Liver (tissue), 9 donors: ENCODE measurements around the gene GRIK1. TPM values are rescaled to one million over a fixed set of nuclear protein-coding genes. Genes with fewer than 3 reads are reported as not detected.

Source experiments
- DNase-seq: peaks from one replicate; pipeline ENCODE4 v3.0.0-alpha.2; 2017; ENCODE audit warnings: low spot score
- H3K27ac ChIP-seq, 2 donors: one replicate each; pipeline ENCODE4 v1.7.0; 2013; ENCODE audit warnings: inconsistent platforms in 2 of 2, low read length in 2 of 2, control low read depth in 1 of 2, low read depth in 1 of 2, mild to moderate bottlenecking in 1 of 2
- H3K27me3 ChIP-seq, 4 donors: one replicate each; pipeline versions ENCODE4 v1.6.1 to v1.7.0; 2013; ENCODE audit warnings: low read length in 3 of 4, inconsistent platforms in 1 of 4, mild to moderate bottlenecking in 1 of 4, moderate library complexity in 1 of 4; ENCODE audit not compliant: control insufficient read depth in 4 of 4, insufficient read depth in 4 of 4
- H3K36me3 ChIP-seq, 4 donors: one replicate each; pipeline versions ENCODE4 v1.6.1 to v1.7.0; 2013; ENCODE audit warnings: low read length in 3 of 4, mild to moderate bottlenecking in 3 of 4, low read depth in 1 of 4, moderate library complexity in 1 of 4; ENCODE audit not compliant: control insufficient read depth in 4 of 4, insufficient read depth in 3 of 4
- H3K4me1 ChIP-seq, 4 donors: one replicate each; pipeline versions ENCODE4 v1.6.1 to v1.7.0; 2013; ENCODE audit warnings: low read length in 3 of 4, mild to moderate bottlenecking in 3 of 4, moderate library complexity in 1 of 4; ENCODE audit not compliant: control insufficient read depth in 4 of 4, insufficient read depth in 4 of 4
- H3K4me3 ChIP-seq, 3 donors: one replicate each; pipeline versions ENCODE4 v1.6.1 to v1.7.0; 2013; ENCODE audit warnings: low read length in 3 of 3, control low read depth in 1 of 3, low read depth in 1 of 3, mild to moderate bottlenecking in 1 of 3
- H3K9ac ChIP-seq, 2 donors: one replicate each; pipeline ENCODE4 v1.7.0; 2013; ENCODE audit warnings: low read length in 2 of 2, mild to moderate bottlenecking in 2 of 2, moderate library complexity in 2 of 2, control low read depth in 1 of 2, low read depth in 1 of 2
- H3K9me3 ChIP-seq, 4 donors: one replicate each; pipeline versions ENCODE4 v1.6.1 to v1.7.0; 2013; ENCODE audit warnings: low read length in 3 of 4; ENCODE audit not compliant: control insufficient read depth in 4 of 4
- CTCF ChIP-seq: fragments of 150-350 bp; IDR thresholded peaks from 2 replicates; pipeline ENCODE4 v1.5.1; 2017; ENCODE audit warnings: improper control_type of control experiment, low read depth, low read length; ENCODE audit not compliant: missing input control
- EGR1 ChIP-seq, 2 donors: IDR thresholded peaks; 2 replicates each; pipeline ENCODE4 v1.6.1; 2016 to 2018; ENCODE audit warnings: antibody characterized with exemption in 2 of 2, low read depth in 2 of 2
- FOXA1 ChIP-seq: IDR thresholded peaks from 2 replicates; pipeline ENCODE4 v1.6.1; 2016; ENCODE audit warnings: antibody characterized with exemption
- FOXA2 ChIP-seq: IDR thresholded peaks from 2 replicates; pipeline ENCODE4 v1.6.1; 2016; ENCODE audit warnings: antibody characterized with exemption
- GABPA ChIP-seq, 2 donors: IDR thresholded peaks in 1 of 2; conservative IDR thresholded peaks in 1 of 2; 2 replicates each; pipeline ENCODE4 v1.6.1; 2016; ENCODE audit warnings: antibody characterized with exemption in 2 of 2, mild to moderate bottlenecking in 1 of 2, moderate library complexity in 1 of 2
- HNF4A ChIP-seq, 2 donors: conservative IDR thresholded peaks; 2 replicates each; pipeline ENCODE4 v1.6.1; 2016; ENCODE audit warnings: antibody characterized with exemption in 2 of 2, mild to moderate bottlenecking in 2 of 2
- HNF4G ChIP-seq: IDR thresholded peaks from 2 replicates; pipeline ENCODE4 v1.6.1; 2016; ENCODE audit warnings: antibody characterized with exemption
- JUND ChIP-seq, 2 donors: IDR thresholded peaks; 2 replicates each; pipeline ENCODE4 v1.6.1; 2016; ENCODE audit warnings: antibody characterized with exemption in 2 of 2
- MAX ChIP-seq: IDR thresholded peaks from 2 replicates; pipeline ENCODE4 v1.6.1; 2016; ENCODE audit warnings: antibody characterized with exemption
- NR2F2 ChIP-seq: IDR thresholded peaks from 2 replicates; pipeline ENCODE4 v1.6.1; 2016; ENCODE audit warnings: antibody characterized with exemption
- RAD21 ChIP-seq, 2 donors: IDR thresholded peaks; 2 replicates each; pipeline ENCODE4 v1.6.1; 2016; ENCODE audit warnings: antibody characterized with exemption in 2 of 2, mild to moderate bottlenecking in 2 of 2
- REST ChIP-seq: IDR thresholded peaks from 2 replicates; pipeline ENCODE4 v1.6.1; 2016; ENCODE audit warnings: antibody characterized with exemption, mild to moderate bottlenecking
- RXRA ChIP-seq, 2 donors: IDR thresholded peaks; 2 replicates each; pipeline ENCODE4 v1.6.1; 2017 to 2018; ENCODE audit warnings: antibody characterized with exemption in 2 of 2, mild to moderate bottlenecking in 1 of 2
- SP1 ChIP-seq: IDR thresholded peaks from 2 replicates; pipeline ENCODE4 v1.6.1; 2018; ENCODE audit warnings: antibody characterized with exemption, mild to moderate bottlenecking
- TAF1 ChIP-seq: conservative IDR thresholded peaks from 2 replicates; pipeline ENCODE4 v1.6.1; 2016; ENCODE audit warnings: antibody characterized with exemption, mild to moderate bottlenecking
- YY1 ChIP-seq: IDR thresholded peaks from 2 replicates; pipeline ENCODE4 v1.6.1; 2016; ENCODE audit warnings: antibody characterized with exemption, mild to moderate bottlenecking
- ZBTB33 ChIP-seq: IDR thresholded peaks from 2 replicates; pipeline ENCODE4 v1.6.1; 2016; ENCODE audit warnings: antibody characterized with exemption
- WGBS: extraction: QIAGEN DNeasy Blood & Tissue Kit; methylation state at CpG from one replicate; pipeline ENCODE4 v1.1.7; 2013; 5-methylcytosine and 5-hydroxymethylcytosine counted together
- polyA plus RNA-seq, 2 donors: library from polyadenylated mRNA; stranded (reverse) in 1 of 2; unstranded in 1 of 2; fragments of 200-250 nt in 1 of 2; fragments of >200 nt in 1 of 2; fragmentation: Nextera tagmentation in 1 of 2; extraction: Ambion mirVana in 1 of 2; gene quantifications; one replicate each; pipeline versions ENCODE4 v1.2.1 to v1.2.3, GENCODE V29; 2013 to 2015
- total RNA-seq, 2 donors: library from RNA; depleted of rRNA; stranded (reverse); fragments of >200 nt; gene quantifications; one replicate each; pipeline ENCODE4 v1.2.3, GENCODE V29; 2014
- TF ChIP-seq, protein P1 (sequence below): IDR thresholded peaks from 2 replicates; pipeline ENCODE4 v1.6.1; 2016; ENCODE audit warnings: antibody characterized with exemption
- donor health status: healthy.
- donor health status: healthy.
- donor health status: healthy.
- donor health status: healthy.
- donor health status: healthy.

Gene GRIK1
- total and polyA plus RNA-seq, 4 donors = 0.02 to 0.14 (median 0.05) TPM; not detected in 1

- no peaks in the 10 kb centered on the region for H3K36me3 ChIP-seq
- TF ChIP-seq REST = no peak
- no peak for TF ChIP-seq YY1
- no peak for TF ChIP-seq RAD21 (IDR thresholded peaks at IDR 0.05)
- TF ChIP-seq, protein P1, sequence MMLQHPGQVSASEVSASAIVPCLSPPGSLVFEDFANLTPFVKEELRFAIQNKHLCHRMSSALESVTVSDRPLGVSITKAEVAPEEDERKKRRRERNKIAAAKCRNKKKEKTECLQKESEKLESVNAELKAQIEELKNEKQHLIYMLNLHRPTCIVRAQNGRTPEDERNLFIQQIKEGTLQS = no peak
- TF ChIP-seq HNF4A (conservative IDR thresholded peaks at IDR 0.05) = no peak
- TF ChIP-seq SP1 = no peak
- TF ChIP-seq NR2F2 = no peak
- TF ChIP-seq JUND (IDR thresholded peaks at IDR 0.05) = no peak
- no peak for TF ChIP-seq GABPA (IDR thresholded peaks at IDR 0.05 in 1 of 2, conservative IDR thresholded peaks at IDR 0.05 in 1 of 2)
- no peak for TF ChIP-seq HNF4G
- TF ChIP-seq MAX = no peak
- no peak for TF ChIP-seq FOXA1
- no peak for TF ChIP-seq CTCF
- no peak for TF ChIP-seq RXRA (IDR thresholded peaks at IDR 0.05)
- no peak for TF ChIP-seq TAF1
- no peak for TF ChIP-seq EGR1 (IDR thresholded peaks at IDR 0.05; ENCODE audit: low read depth in 2 of 2)
- TF ChIP-seq FOXA2 = no peak
- no peak for TF ChIP-seq ZBTB33
- H3K9ac ChIP-seq = no peak overlapping the region
- H3K9me3 ChIP-seq = no peaks in the 10 kb centered on the region
- H3K27me3 ChIP-seq = peaks cover 0 to 5% (median 0%) of the 10 kb centered on the region in 4 donors
- no peak for DNase-seq
- H3K4me1 ChIP-seq = no peaks in the 10 kb centered on the region
- no peak overlapping the region for H3K4me3 ChIP-seq
- WGBS = 76% methylated on average over 3 of the region's 3 CpGs
- no peak overlapping the region for H3K27ac ChIP-seq
Observed at GRCh38 chr21:29933088-29933487, 6.7 kb downstream of the GRIK1 start.
